ENCODE measurements around the gene PPY. TPM values are rescaled to one million over a fixed set of nuclear protein-coding genes. Genes with fewer than 3 reads are reported as not detected.
A peak's percentile ranks its signal among the peaks of the same experiment; 100 is the strongest.

Gene PPY
- total RNA-seq, 1 donor from 2014 or later = not detected

DNA sequence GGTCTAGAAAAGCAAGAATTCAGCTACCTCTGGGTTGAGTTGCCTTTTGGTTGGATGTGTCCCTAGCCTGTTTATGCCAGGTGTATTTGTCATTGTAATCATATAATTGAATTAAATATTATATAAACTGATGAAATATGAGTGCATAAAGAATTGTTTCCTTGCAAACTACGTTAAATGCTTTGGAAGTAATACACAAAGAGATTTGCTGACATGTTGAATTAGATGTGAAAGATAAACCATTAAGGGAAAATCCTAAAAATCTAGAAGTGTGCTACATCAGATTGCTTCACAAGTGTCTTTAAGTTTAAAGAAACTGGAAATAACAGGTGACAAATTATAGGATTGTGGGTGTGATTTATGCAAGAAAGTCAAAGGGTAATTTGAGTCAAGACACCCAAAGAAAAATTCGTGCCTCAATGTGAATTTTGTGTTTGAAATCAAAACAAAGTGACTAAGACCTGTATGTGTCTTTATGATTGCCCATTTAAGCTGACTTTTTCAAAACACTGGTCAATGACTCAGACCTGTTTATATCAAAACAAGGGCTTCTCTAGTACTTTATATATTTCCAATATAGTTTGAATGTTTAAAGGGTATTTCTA, 16.6 kb upstream of the PPY start:
- no peaks in the 10 kb centered on the region for H3K9me3 Mint-ChIP-seq (ENCODE audit: low read depth)
- H3K4me3 Mint-ChIP-seq (ENCODE audit: low read depth) = no peak overlapping the region
- peaks cover 49% of the 10 kb centered on the region for H3K27me3 Mint-ChIP-seq
- no peak for DNase-seq (ENCODE audit: low spot score, unreplicated experiment)
- H3K36me3 Mint-ChIP-seq (ENCODE audit: insufficient read depth) = no peaks in the 10 kb centered on the region
- TF ChIP-seq CTCF (IDR thresholded peaks at IDR 0.05; ENCODE audit: unreplicated experiment) = no peak
- no peaks in the 10 kb centered on the region for H3K4me1 Mint-ChIP-seq (ENCODE audit: low read depth)
- no peak overlapping the region for H3K27ac Mint-ChIP-seq

DNA sequence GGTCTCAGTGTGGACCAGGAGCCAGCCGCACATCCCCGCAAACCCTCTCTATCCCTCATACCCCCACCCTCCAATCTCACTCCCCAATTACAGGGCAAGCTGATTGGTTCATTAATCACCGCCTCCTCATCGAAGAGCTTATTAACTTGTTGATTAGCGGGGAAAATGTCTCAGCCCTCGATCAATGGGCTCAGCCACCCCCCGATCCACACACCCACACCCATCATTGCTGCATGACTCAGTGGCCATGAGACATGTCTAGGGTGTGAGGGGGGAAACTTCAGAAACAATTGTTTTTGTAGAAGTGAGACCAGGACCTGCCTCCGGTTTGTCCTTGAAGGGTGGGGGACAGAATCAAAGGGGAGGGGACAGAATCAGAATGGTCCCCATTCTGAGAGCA, 13.9 kb upstream of the PPY start:
- Mint-ChIP-seq H3K27ac (no peak overlapping the region), H3K36me3 (ENCODE audit: insufficient read depth) (no peaks in the 10 kb centered on the region), H3K4me3 (ENCODE audit: low read depth) (no peak overlapping the region), H3K9me3 (ENCODE audit: low read depth) (no peaks in the 10 kb centered on the region), H3K27me3 (peaks cover 51% of the 10 kb centered on the region), H3K4me1 (ENCODE audit: low read depth) (peaks cover 3% of the 10 kb centered on the region)
- DNase-seq (ENCODE audit: low spot score, unreplicated experiment) = no peak
- no peak for TF ChIP-seq CTCF (IDR thresholded peaks at IDR 0.05; ENCODE audit: unreplicated experiment)

DNA sequence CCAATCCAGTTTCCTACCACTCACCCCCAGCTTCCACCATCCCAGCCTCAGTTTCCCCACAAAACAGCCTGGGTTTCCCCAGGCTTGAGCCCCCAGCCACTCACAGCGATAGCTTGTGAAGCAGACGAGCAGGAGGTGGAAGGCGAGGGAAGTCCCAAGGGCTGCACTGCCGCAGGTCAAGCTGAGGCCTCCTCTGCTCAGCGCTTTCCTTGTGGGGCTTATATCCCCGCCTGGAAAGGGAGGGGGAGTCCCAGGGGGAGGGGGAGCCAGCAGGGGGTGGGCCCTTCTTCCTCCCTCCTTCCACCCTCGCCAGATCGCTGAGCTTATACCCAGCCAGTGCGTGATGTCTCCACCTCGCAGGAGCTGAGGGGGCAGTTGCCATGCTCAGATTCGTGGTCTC, 11.5 kb upstream of the PPY start, which contains the start of gene PYY:
PYY (minus strand) TSS at position 195 of the 400 bp plus-strand sequence. CDS start 457 bp downstream, outside the sequence.
- no peaks in the 10 kb centered on the region for H3K9me3 Mint-ChIP-seq (ENCODE audit: low read depth)
- peaks cover 74% of the 10 kb centered on the region for H3K27me3 Mint-ChIP-seq
- H3K4me1 Mint-ChIP-seq (ENCODE audit: low read depth) = peaks cover 3% of the 10 kb centered on the region
- peak within 1 kb of the TSS; percentile 61 for H3K4me3 Mint-ChIP-seq (ENCODE audit: low read depth)
- TF ChIP-seq CTCF (IDR thresholded peaks at IDR 0.05; ENCODE audit: unreplicated experiment) = no peak
- no peak for DNase-seq (ENCODE audit: low spot score, unreplicated experiment)
- no peaks in the 10 kb centered on the region for H3K36me3 Mint-ChIP-seq (ENCODE audit: insufficient read depth)
- no peak within 1 kb of the TSS for H3K27ac Mint-ChIP-seq

- Mint-ChIP-seq H3K27ac (peak overlapping the region; percentile 62), H3K4me3 (ENCODE audit: low read depth) (peak overlapping the region; percentile 61), H3K36me3 (ENCODE audit: insufficient read depth) (no peaks in the 10 kb centered on the region), H3K4me1 (ENCODE audit: low read depth) (peaks cover 3% of the 10 kb centered on the region), H3K27me3 (peaks cover 74% of the 10 kb centered on the region), H3K9me3 (ENCODE audit: low read depth) (no peaks in the 10 kb centered on the region)
- no peak for DNase-seq (ENCODE audit: low spot score, unreplicated experiment)
- TF ChIP-seq CTCF (IDR thresholded peaks at IDR 0.05; ENCODE audit: unreplicated experiment) = no peak
These were observed 10.7 kb upstream of the PPY start for GRCh38 chr17:43952724-43953666.

DNA sequence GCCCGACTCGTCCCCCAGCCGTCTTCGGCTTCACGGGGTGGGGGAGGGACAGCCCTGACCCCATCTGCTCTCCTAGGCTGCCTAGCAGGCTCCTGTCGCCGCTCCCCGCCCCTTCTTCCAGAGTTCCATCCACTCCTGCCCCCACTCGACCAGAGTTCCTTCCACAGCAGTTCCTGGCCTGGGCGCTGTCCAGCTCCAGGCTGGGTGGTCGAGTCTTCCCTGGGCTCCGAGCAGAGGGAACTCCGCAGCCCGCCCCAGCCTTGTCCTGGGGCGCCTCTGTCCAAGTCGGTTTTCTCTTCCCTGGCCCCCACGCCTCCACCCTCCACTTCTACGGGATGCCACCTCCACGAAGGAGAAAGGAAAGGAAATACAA, 10.1 kb upstream of the PPY start:
- TF ChIP-seq CTCF (IDR thresholded peaks at IDR 0.05; ENCODE audit: unreplicated experiment) = no peak
- H3K27ac Mint-ChIP-seq = peak overlapping the region; percentile 62
- H3K9me3 Mint-ChIP-seq (ENCODE audit: low read depth) = no peaks in the 10 kb centered on the region
- DNase-seq (ENCODE audit: low spot score, unreplicated experiment) = no peak
- H3K36me3 Mint-ChIP-seq (ENCODE audit: insufficient read depth) = no peaks in the 10 kb centered on the region
- peaks cover 76% of the 10 kb centered on the region for H3K27me3 Mint-ChIP-seq
- peak overlapping the region; percentile 61 for H3K4me3 Mint-ChIP-seq (ENCODE audit: low read depth)
- peaks cover 3% of the 10 kb centered on the region for H3K4me1 Mint-ChIP-seq (ENCODE audit: low read depth)

All from progenitor cell of endocrine pancreas (in vitro differentiated cells).